H9 (cell line): ENCODE data around the gene IPO11. TPM values are rescaled to one million over a fixed set of nuclear protein-coding genes. Genes with fewer than 3 reads are reported as not detected.

Experiments used
- DNase-seq: peaks from one replicate; pipeline ENCODE4 v3.0.0-alpha.2; 2017
- H2AFZ ChIP-seq: one replicate; pipeline ENCODE4 v1.6.1; 2013; ENCODE audit warnings: mild to moderate bottlenecking, low read length, control low read depth, moderate library complexity
- H2AK5ac ChIP-seq: 2 replicates; pipeline ENCODE4 v1.6.1; 2013; ENCODE audit warnings: low read length, control low read depth, mixed read lengths; ENCODE audit not compliant: insufficient read length
- H2BK120ac ChIP-seq: one replicate; pipeline ENCODE4 v1.6.1; 2013; ENCODE audit warnings: low read depth, mild to moderate bottlenecking, low read length, control low read depth, inconsistent platforms; ENCODE audit not compliant: poor library complexity, severe bottlenecking
- H2BK12ac ChIP-seq: 2 replicates; pipeline ENCODE4 v1.6.1; 2013; ENCODE audit warnings: low read length, control low read depth, mixed read lengths, low read depth; ENCODE audit not compliant: insufficient read length
- H2BK15ac ChIP-seq: 2 replicates; pipeline ENCODE4 v1.6.1; 2013; ENCODE audit warnings: low read depth, low read length, control low read depth
- H2BK20ac ChIP-seq: one replicate; pipeline ENCODE4 v1.6.1; 2013; ENCODE audit warnings: low read depth, mild to moderate bottlenecking, low read length, control low read depth, inconsistent platforms; ENCODE audit not compliant: poor library complexity, severe bottlenecking
- H2BK5ac ChIP-seq: 2 replicates; pipeline ENCODE4 v1.6.1; 2013; ENCODE audit warnings: low read length, control low read depth, mixed read lengths; ENCODE audit not compliant: insufficient read length
- H3K14ac ChIP-seq: 2 replicates; pipeline ENCODE4 v1.6.1; 2013; ENCODE audit warnings: low read length, control low read depth; ENCODE audit not compliant: insufficient read depth
- H3K18ac ChIP-seq: 2 replicates; pipeline ENCODE4 v1.6.1; 2013; ENCODE audit warnings: low read depth, mild to moderate bottlenecking, mixed read lengths, low read length, control low read depth; ENCODE audit not compliant: insufficient read length
- H3K23ac ChIP-seq: 2 replicates; pipeline ENCODE4 v1.6.1; 2013; ENCODE audit warnings: low read length, control low read depth, mixed read lengths, low read depth; ENCODE audit not compliant: insufficient read length
- H3K23me2 ChIP-seq: 2 replicates; pipeline ENCODE4 v1.6.1; 2013; ENCODE audit warnings: low read depth, mild to moderate bottlenecking, mixed read lengths, low read length, control low read depth; ENCODE audit not compliant: insufficient read length, poor library complexity, severe bottlenecking
- H3K27ac ChIP-seq: 2 replicates; pipeline ENCODE4 v1.5.1; 2013; ENCODE audit warnings: low read length, control low read depth, mixed read lengths, low read depth; ENCODE audit not compliant: insufficient read length
- H3K27me3 ChIP-seq: 2 replicates; pipeline ENCODE4 v1.6.1; 2013; ENCODE audit warnings: low read length, control low read depth, inconsistent platforms; ENCODE audit not compliant: insufficient read depth
- H3K4ac ChIP-seq: 2 replicates; pipeline ENCODE4 v1.6.1; 2013; ENCODE audit warnings: low read depth, mild to moderate bottlenecking, control low read depth, inconsistent platforms, low read length, moderate library complexity
- H3K4me1 ChIP-seq: 2 replicates; pipeline ENCODE4 v1.6.1; 2013; ENCODE audit warnings: low read length, control low read depth, inconsistent platforms; ENCODE audit not compliant: insufficient read depth
- H3K4me2 ChIP-seq: 2 replicates; pipeline ENCODE4 v1.6.1; 2013; ENCODE audit warnings: low read length, control low read depth, mixed read lengths; ENCODE audit not compliant: insufficient read length, insufficient read depth
- H3K56ac ChIP-seq: 2 replicates; pipeline ENCODE4 v1.6.1; 2013; ENCODE audit warnings: low read depth, mild to moderate bottlenecking, mixed read lengths, low read length, control low read depth; ENCODE audit not compliant: insufficient read length
- H3K79me1 ChIP-seq: 2 replicates; pipeline ENCODE4 v1.6.1; 2013; ENCODE audit warnings: low read depth, mild to moderate bottlenecking, moderate library complexity, low read length, control low read depth, inconsistent platforms; ENCODE audit not compliant: insufficient read depth, poor library complexity, severe bottlenecking
- H3K79me2 ChIP-seq: 2 replicates; pipeline ENCODE4 v1.6.1; 2013; ENCODE audit warnings: low read length, control low read depth, inconsistent platforms; ENCODE audit not compliant: insufficient read depth
- H3K9ac ChIP-seq: 2 replicates; pipeline ENCODE4 v1.6.1; 2013; ENCODE audit warnings: low read length, control low read depth, mixed read lengths; ENCODE audit not compliant: insufficient read length; ENCODE audit errors: extremely low read depth
- H3K9me3 ChIP-seq: one replicate; pipeline ENCODE4 v1.6.1; 2013; ENCODE audit warnings: low read depth, low read length, inconsistent platforms; ENCODE audit not compliant: control insufficient read depth
- H3T11ph ChIP-seq: one replicate; pipeline ENCODE4 v1.6.1; 2013; ENCODE audit warnings: mild to moderate bottlenecking, low read length, control low read depth, inconsistent platforms
- H4K20me1 ChIP-seq: one replicate; pipeline ENCODE4 v1.6.1; 2013; ENCODE audit not compliant: control insufficient read depth, insufficient read length, insufficient read depth
- H4K5ac ChIP-seq: 2 replicates; pipeline ENCODE4 v1.6.1; 2013; ENCODE audit warnings: low read depth, mild to moderate bottlenecking, mixed read lengths, low read length, control low read depth; ENCODE audit not compliant: insufficient read length
- H4K8ac ChIP-seq: replicated peaks from 2 replicates; pipeline ENCODE4 v1.6.1; 2013; ENCODE audit warnings: low read length, control low read depth, mixed read lengths, low read depth; ENCODE audit not compliant: insufficient read length
- H4K91ac ChIP-seq: 2 replicates; pipeline ENCODE4 v1.6.1; 2013; ENCODE audit warnings: low read depth, mild to moderate bottlenecking, moderate library complexity, mixed read lengths, low read length, control low read depth; ENCODE audit not compliant: insufficient read length
- H3K27ac Mint-ChIP-seq, 3 experiments: 2 replicates in 2 of 3; 3 replicates in 1 of 3; pipeline ENCODE4 v1.8.0; 2020 to 2021; ENCODE audit warnings: mixed read lengths in 3 of 3, mild to moderate bottlenecking in 1 of 3, moderate library complexity in 1 of 3
- H3K27me3 Mint-ChIP-seq: 2 replicates; pipeline ENCODE4 v1.8.0; 2021; ENCODE audit warnings: low read depth, mild to moderate bottlenecking, moderate library complexity, mixed read lengths
- H3K36me3 Mint-ChIP-seq, 3 experiments: 2 replicates in 2 of 3; 3 replicates in 1 of 3; pipeline ENCODE4 v1.8.0; 2020 to 2021; ENCODE audit warnings: low read depth in 3 of 3, mixed read lengths in 3 of 3; ENCODE audit not compliant: insufficient read depth in 1 of 3
- H3K4me1 Mint-ChIP-seq, 2 experiments: 2 replicates each; pipeline ENCODE4 v1.8.0; 2020; ENCODE audit warnings: mixed read lengths in 2 of 2
- H3K4me3 Mint-ChIP-seq, 2 experiments: 2 replicates in 1 of 2; 3 replicates in 1 of 2; pipeline ENCODE4 v1.8.0; 2020 to 2021; ENCODE audit warnings: mild to moderate bottlenecking in 2 of 2, mixed read lengths in 2 of 2, moderate library complexity in 1 of 2
- H3K9me3 Mint-ChIP-seq, 2 experiments: 2 replicates in 1 of 2; 3 replicates in 1 of 2; pipeline ENCODE4 v1.8.0; 2020; ENCODE audit warnings: mild to moderate bottlenecking in 2 of 2, mixed read lengths in 2 of 2, moderate library complexity in 1 of 2
- CTCF ChIP-seq: fragments of 200-600 bp; sonication (generic); conservative IDR thresholded peaks from 3 replicates; pipeline ENCODE4 v1.8.0; 2021; ENCODE audit warnings: antibody characterized with exemption, mild to moderate bottlenecking
- WGBS: extraction: QIAGEN DNeasy Blood & Tissue Kit; methylation state at CpG from one replicate; pipeline ENCODE4 v1.1.7; 2013; ENCODE audit warnings: missing lambda C conversion rate, low lambda C conversion rate, mixed read lengths; ENCODE audit not compliant: insufficient read length; ENCODE audit errors: extremely low coverage; 5-methylcytosine and 5-hydroxymethylcytosine counted together
- total RNA-seq: library from RNA; stranded (reverse); gene quantifications from 2 replicates; pipeline ENCODE4 v1.2.1, GENCODE V29; 2021

The IPO11 gene
- total RNA-seq, 1 experiment from 2014 or later = 63.0 TPM

- no peak for DNase-seq
- Histone ChIP-seq H3K4me1 (peaks cover 3% of the 10 kb centered on the region; the same call in 1 of the 2 replicates), H3K9me3 (no peaks in the 10 kb centered on the region), H2BK5ac (no peak overlapping the region), H3K27ac (no peak overlapping the region), H3K79me2 (no peaks in the 10 kb centered on the region), H3K4me2 (no peak overlapping the region), H3K23me2 (no peaks in the 10 kb centered on the region), H3K4ac (no peak overlapping the region), H2BK12ac (no peak overlapping the region), H2BK15ac (no peak overlapping the region), H3K18ac (no peak overlapping the region), H3K9ac (no peak overlapping the region), H3K23ac (no peak overlapping the region), H2BK20ac (no peak overlapping the region), H4K5ac (no peak overlapping the region), H4K91ac (no peak overlapping the region), H3T11ph (no peak overlapping the region), H4K8ac (no peak overlapping the region), H2AFZ (no peak overlapping the region), H3K79me1 (no peaks in the 10 kb centered on the region), H4K20me1 (no peaks in the 10 kb centered on the region), H3K27me3 (no peaks in the 10 kb centered on the region), H3K14ac (no peak overlapping the region), H3K56ac (no peak overlapping the region), H2BK120ac (no peak overlapping the region), H2AK5ac (no peak overlapping the region)
- H3K9me3 Mint-ChIP-seq = no peaks in the 10 kb centered on the region; a peak in 1 of 5 replicates
- peaks cover 0 to 4% of the 10 kb centered on the region in 2 experiments; a peak in 3 of 4 replicates for H3K4me1 Mint-ChIP-seq
- H3K36me3 Mint-ChIP-seq = peaks cover 8 to 21% (median 19%) of the 10 kb centered on the region in 3 experiments; a peak in 6 of 7 replicates
- H3K27me3 Mint-ChIP-seq = no peaks in the 10 kb centered on the region
- WGBS = no CpG with 5 or more reads among the region's 3 CpGs
- no peak for TF ChIP-seq CTCF
- H3K4me3 Mint-ChIP-seq = no peak overlapping the region
- peak overlapping the region in 2 of 3 experiments; percentile 12 to 26; a peak in 2 of 7 replicates for H3K27ac Mint-ChIP-seq
These were observed 146.4 kb downstream of the IPO11 start for GRCh38 chr5:62558941-62559340.
